T follicular helper cell (primary cell): ENCODE data around the gene GALNT12.

ENCODE experiments used
- DNase-seq: peaks from one replicate; pipeline ENCODE4 v3.0.0-alpha.2; 2020; ENCODE audit warnings: low read depth

GALNT12 gene

GRCh38 chr9:98781588-98782383, 25.7 kb upstream of the GALNT12 start:
- DNase-seq = no peak

GRCh38 chr9:98783518-98784226, 23.8 kb upstream of the GALNT12 start:
- no peak for DNase-seq

- DNase-seq = no peak
Measured at GRCh38 chr9:98784831-98785806, 22.4 kb upstream of the GALNT12 start.

- no peak for DNase-seq
Measured at GRCh38 chr9:98786750-98787510, 20.5 kb upstream of the GALNT12 start.

- DNase-seq = no peak
Measured at GRCh38 chr9:98787766-98788335, 19.6 kb upstream of the GALNT12 start.

- no peak for DNase-seq
Measured at GRCh38 chr9:98789483-98790133, 17.9 kb upstream of the GALNT12 start.

- no peak for DNase-seq
Measured at GRCh38 chr9:98790134-98790841, 17.2 kb upstream of the GALNT12 start.

GRCh38 chr9:98790842-98791607, 16.4 kb upstream of the GALNT12 start:
- no peak for DNase-seq

GRCh38 chr9:98791608-98792490, 15.6 kb upstream of the GALNT12 start:
- DNase-seq = no peak

GRCh38 chr9:98793031-98793430, 14.4 kb upstream of the GALNT12 start:
- no peak for DNase-seq

- no peak for DNase-seq
Measured at GRCh38 chr9:98794802-98795201, 12.7 kb upstream of the GALNT12 start.

GRCh38 chr9:98795295-98795955, 12.0 kb upstream of the GALNT12 start:
- no peak for DNase-seq

GRCh38 chr9:98795970-98796363, 11.5 kb upstream of the GALNT12 start:
- no peak for DNase-seq

- DNase-seq = peak; percentile 74
Measured at GRCh38 chr9:98796364-98797101, 10.9 kb upstream of the GALNT12 start, which contains the start of gene ANKS6. Gene ANKS6 (minus strand): TSS chr9:98796555. CDS start chr9:98796491, 64 bp downstream.

- DNase-seq = no peak
Measured at GRCh38 chr9:98797491-98797890, 10.0 kb upstream of the GALNT12 start.

GRCh38 chr9:98798254-98798653, 9.2 kb upstream of the GALNT12 start:
- no peak for DNase-seq

- DNase-seq = no peak
Measured at GRCh38 chr9:98801561-98801960, 5.9 kb upstream of the GALNT12 start.
